ENCODE data around the gene GSG1L. TPM values are rescaled to one million over a fixed set of nuclear protein-coding genes. Genes with fewer than 3 reads are reported as not detected.

GSG1L gene
- total RNA-seq, 2 experiments from 2014 or later: not detected

GRCh38 chr16:28062261-28062846 is 1.2 kb downstream of the GSG1L start:
- peaks cover 45% of the 10 kb centered on the region for H3K27me3 Mint-ChIP-seq
- DNase-seq (no peak), ATAC-seq (no peak)
- peaks cover 5% of the 10 kb centered on the region for H3K4me1 Mint-ChIP-seq (ENCODE audit: low read depth)
- H3K27ac Mint-ChIP-seq: no peak overlapping the region
- H3K4me3 Mint-ChIP-seq: no peak overlapping the region
- ChIA-PET CTCF (interaction anchor here (1.6 to 3.3 kb wide), 2 partner anchors 8 to 90 kb away, joined by 5 to 14 read pairs; no protein-coding TSS in a partner anchor), POLR2A (no interaction called here)
- no peak for TF ChIP-seq CTCF (IDR thresholded peaks at IDR 0.05)
- no peaks in the 10 kb centered on the region for H3K36me3 Mint-ChIP-seq (ENCODE audit: low read depth)
- H3K9me3 Mint-ChIP-seq: no peaks in the 10 kb centered on the region
- intact Hi-C loops (cut with micrococcal nuclease): no loop called here

DNA sequence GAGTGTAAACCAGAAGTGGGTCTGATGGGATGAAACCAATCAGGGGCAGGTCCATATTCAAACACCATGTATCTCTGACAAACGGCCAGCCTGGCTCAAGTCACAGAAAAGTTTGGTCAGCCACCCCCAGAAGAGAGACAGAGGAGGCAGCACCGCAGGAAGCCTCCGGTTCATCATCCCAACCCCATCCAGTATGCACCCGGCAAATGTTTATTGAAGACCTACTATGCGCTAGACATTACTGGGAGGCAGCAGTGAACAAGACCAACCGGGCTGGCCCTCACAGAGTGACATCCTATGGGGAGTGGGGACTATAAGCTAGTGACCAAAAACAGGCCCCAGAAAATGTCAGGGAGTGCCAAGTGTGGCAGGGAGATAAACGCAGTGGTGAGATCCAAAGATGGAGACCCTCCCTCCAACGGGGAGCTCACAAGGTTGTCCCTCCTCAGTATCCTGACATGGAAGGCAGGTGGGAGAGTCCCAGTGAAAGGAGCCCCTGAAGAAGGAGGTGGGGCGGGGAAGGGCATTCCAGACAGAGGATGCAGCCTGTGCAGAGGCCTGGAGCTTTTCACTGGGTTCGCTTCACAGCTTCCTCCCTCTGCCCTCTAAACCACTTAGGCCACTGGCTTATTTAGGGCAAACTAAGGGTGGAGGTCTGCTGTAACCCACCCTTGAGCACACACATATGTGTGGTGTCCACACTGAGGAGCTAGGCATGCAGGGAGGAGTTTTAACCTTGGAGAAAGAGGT is 2.0 kb downstream of the GSG1L start:
- ATAC-seq (no peak), DNase-seq (no peak)
- Mint-ChIP-seq H3K27ac (no peak overlapping the region), H3K4me3 (no peak overlapping the region), H3K27me3 (peaks cover 49% of the 10 kb centered on the region), H3K4me1 (ENCODE audit: low read depth) (peaks cover 5% of the 10 kb centered on the region), H3K9me3 (no peaks in the 10 kb centered on the region), H3K36me3 (ENCODE audit: low read depth) (no peaks in the 10 kb centered on the region)
- ChIA-PET CTCF (interaction anchor here (1.6 to 3.3 kb wide), 2 partner anchors 9 to 89 kb away, joined by 5 to 14 read pairs; no protein-coding TSS in a partner anchor), POLR2A (no interaction called here)
- no peak for TF ChIP-seq CTCF (IDR thresholded peaks at IDR 0.05)
- intact Hi-C loops (cut with micrococcal nuclease): no loop called here

- peaks cover 5% of the 10 kb centered on the region for H3K4me1 Mint-ChIP-seq (ENCODE audit: low read depth)
- ATAC-seq (no peak), DNase-seq (no peak)
- no peak overlapping the region for H3K4me3 Mint-ChIP-seq
- ChIA-PET CTCF (interaction anchor here (0.6 to 3.3 kb wide), 2 partner anchors 11 to 88 kb away, joined by 3 to 14 read pairs; no protein-coding TSS in a partner anchor), POLR2A (interaction anchor here (1.0 kb wide), 1 partner anchor 10 kb away, joined by 3 read pairs; no protein-coding TSS in a partner anchor)
- no peak overlapping the region for H3K27ac Mint-ChIP-seq
- H3K36me3 Mint-ChIP-seq (ENCODE audit: low read depth): no peaks in the 10 kb centered on the region
- H3K9me3 Mint-ChIP-seq: no peaks in the 10 kb centered on the region
- H3K27me3 Mint-ChIP-seq: peaks cover 44% of the 10 kb centered on the region
- intact Hi-C loops (cut with micrococcal nuclease): no loop called here
- no peak for TF ChIP-seq CTCF (IDR thresholded peaks at IDR 0.05)
Observed at GRCh38 chr16:28059841-28060575, 3.5 kb downstream of the GSG1L start.

DNA sequence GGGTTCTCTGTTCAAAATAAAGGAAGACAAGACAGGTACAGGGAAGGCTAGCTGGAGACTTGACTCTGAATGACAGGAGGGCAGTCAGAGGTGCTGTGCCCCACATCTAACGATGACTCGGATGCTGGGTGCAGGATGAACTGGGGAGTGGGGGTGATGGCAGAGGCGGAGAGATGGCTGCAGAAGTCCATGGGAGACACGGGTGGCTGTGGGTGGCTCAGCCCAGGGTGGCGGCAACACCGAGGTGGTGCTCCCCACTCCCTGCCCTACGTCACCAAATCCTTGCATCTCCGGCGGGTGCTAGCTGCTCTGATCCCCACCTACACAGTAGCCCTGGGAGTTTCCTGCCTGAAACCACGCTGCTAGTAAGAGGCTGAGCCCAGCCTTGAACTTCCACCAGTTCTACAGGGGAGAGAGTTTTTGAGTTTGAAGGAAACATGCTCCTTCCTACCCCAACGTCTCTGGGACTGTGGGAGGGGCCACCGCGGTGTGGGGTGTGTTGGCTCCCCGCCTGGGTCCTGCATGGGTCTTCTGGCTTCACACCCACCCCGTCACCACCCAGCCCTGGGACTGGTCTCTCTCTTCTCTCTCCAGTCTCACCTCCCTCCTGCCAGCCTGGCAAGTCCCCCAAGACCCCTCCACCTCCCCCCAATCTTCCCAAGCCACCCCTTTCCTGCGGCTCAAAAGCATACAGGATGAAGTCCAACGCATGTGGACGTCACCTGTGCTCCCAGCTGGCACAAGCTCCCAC is 4.5 kb downstream of the GSG1L start:
- H3K27ac Mint-ChIP-seq: no peak overlapping the region
- H3K4me3 Mint-ChIP-seq: no peak overlapping the region
- ChIA-PET CTCF (interaction anchor here (0.6 kb wide), 1 partner anchor 87 kb away, joined by 3 read pairs; no protein-coding TSS in a partner anchor), POLR2A (interaction anchor here (1.0 kb wide), 1 partner anchor 11 kb away, joined by 3 read pairs; no protein-coding TSS in a partner anchor)
- H3K4me1 Mint-ChIP-seq (ENCODE audit: low read depth): peaks cover 5% of the 10 kb centered on the region
- DNase-seq (peak; percentile 28), ATAC-seq (peak; percentile 39)
- intact Hi-C loops (cut with micrococcal nuclease): no loop called here
- TF ChIP-seq CTCF (IDR thresholded peaks at IDR 0.05): no peak
- no peaks in the 10 kb centered on the region for H3K9me3 Mint-ChIP-seq
- peaks cover 39% of the 10 kb centered on the region for H3K27me3 Mint-ChIP-seq
- H3K36me3 Mint-ChIP-seq (ENCODE audit: low read depth): no peaks in the 10 kb centered on the region

All from activated CD8-positive, alpha-beta T cell treated with anti-CD3 and anti-CD28 coated beads for 36 hours (primary cell).